ENCODE results near the gene ANGPTL2. TPM values are rescaled to one million over a fixed set of nuclear protein-coding genes. Genes with fewer than 3 reads are reported as not detected.

The ANGPTL2 gene
- total and polyA plus RNA-seq, 2 of the 4 experiments (the other 2 are of a cell fraction), result 9.5 to 25.1 TPM

DNA sequence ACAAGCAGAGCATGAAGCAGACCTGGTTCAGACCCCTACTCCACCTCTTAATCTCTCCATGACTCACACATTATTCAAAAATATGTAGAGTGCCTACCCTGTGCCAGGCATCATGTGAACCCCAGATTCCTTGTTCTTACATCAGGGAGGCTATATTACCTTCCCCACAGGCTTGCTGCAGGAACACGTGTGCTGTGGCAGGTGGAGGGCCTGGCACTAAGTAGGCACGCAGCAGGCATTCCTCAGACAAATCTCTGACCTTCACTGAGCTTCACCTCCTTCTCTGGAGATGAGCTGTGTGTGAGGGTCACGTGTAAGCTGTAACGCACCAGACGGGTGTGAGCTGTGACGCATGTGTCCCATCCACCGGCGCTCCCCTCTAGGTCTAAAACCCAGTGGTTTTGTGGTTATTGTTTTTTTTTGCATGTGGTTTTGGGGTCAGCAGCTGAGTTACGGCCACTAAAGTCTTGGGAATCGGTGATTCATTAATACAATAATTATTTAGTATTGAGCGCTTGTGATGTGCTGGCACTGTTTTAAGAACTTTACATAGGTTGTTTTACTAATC lies 30.3 kb downstream of the ANGPTL2 start:
- BruUV-seq (replicated peaks), result no TSS peak
- no peak overlapping the region for H3K4me2 ChIP-seq (ENCODE audit: low read depth, low read length)
- no peaks in the 10 kb centered on the region for H3K27me3 ChIP-seq (ENCODE audit: control insufficient read depth, insufficient read depth, low read length)
- H3K4me3 ChIP-seq (ENCODE audit: insufficient read depth, low read depth, low read length), result no peak overlapping the region
- H4K8ac ChIP-seq (ENCODE audit: low read depth in 2 of 2, low read length in 2 of 2), result no peak overlapping the region
- intact Hi-C loops (cut with micrococcal nuclease), result no loop called here
- H3K9me3 ChIP-seq (ENCODE audit: control insufficient read depth, insufficient read depth, low read length), result no peaks in the 10 kb centered on the region
- no peak overlapping the region for H3K14ac ChIP-seq (replicated peaks; ENCODE audit: low read depth, low read length)
- no peak overlapping the region for H3K4ac ChIP-seq (ENCODE audit: low read depth, low read length)
- ATAC-seq (ENCODE audit: low read depth) (no peak), DNase-seq (no peak)
- H3K4me1 ChIP-seq (ENCODE audit: control insufficient read depth, insufficient read depth, low read length), result no peaks in the 10 kb centered on the region
- H3K9ac ChIP-seq (ENCODE audit: low read depth, low read length), result no peak overlapping the region
- no peaks in the 10 kb centered on the region for H3K79me1 ChIP-seq (ENCODE audit: low read depth in 1 of 2, low read length in 2 of 2)
- ChIA-PET POLR2A (ENCODE audit: unreplicated experiment) (no interaction called here), CTCF (no interaction called here)
- TF ChIP-seq RAD21 (IDR thresholded peaks at IDR 0.05; ENCODE audit: low read length), result no peak
- no peak for TF ChIP-seq NFE2L2 (IDR thresholded peaks at IDR 0.05; ENCODE audit: low read depth, low read length)
- no peak for TF ChIP-seq RCOR1 (IDR thresholded peaks at IDR 0.05; ENCODE audit: insufficient replicate concordance, low read length)
- TF ChIP-seq FOS (IDR thresholded peaks at IDR 0.05; ENCODE audit: low read depth, low read length), result no peak
- no peak for TF ChIP-seq BHLHE40 (IDR thresholded peaks at IDR 0.05; ENCODE audit: low read depth, low read length)
- no peak for TF ChIP-seq SMC3 (IDR thresholded peaks at IDR 0.05; ENCODE audit: low read depth, low read length)
- no peak for TF ChIP-seq MAFK (IDR thresholded peaks at IDR 0.05; ENCODE audit: low read depth, low read length)
- no peak for TF ChIP-seq RFX5 (IDR thresholded peaks at IDR 0.05; ENCODE audit: low read depth, low read length)
- TF ChIP-seq MAZ (IDR thresholded peaks at IDR 0.05; ENCODE audit: borderline replicate concordance, low read depth, low read length), result no peak
- TF ChIP-seq, protein P1, sequence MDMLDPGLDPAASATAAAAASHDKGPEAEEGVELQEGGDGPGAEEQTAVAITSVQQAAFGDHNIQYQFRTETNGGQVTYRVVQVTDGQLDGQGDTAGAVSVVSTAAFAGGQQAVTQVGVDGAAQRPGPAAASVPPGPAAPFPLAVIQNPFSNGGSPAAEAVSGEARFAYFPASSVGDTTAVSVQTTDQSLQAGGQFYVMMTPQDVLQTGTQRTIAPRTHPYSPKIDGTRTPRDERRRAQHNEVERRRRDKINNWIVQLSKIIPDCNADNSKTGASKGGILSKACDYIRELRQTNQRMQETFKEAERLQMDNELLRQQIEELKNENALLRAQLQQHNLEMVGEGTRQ (IDR thresholded peaks at IDR 0.05; ENCODE audit: low read depth, low read length), result no peak
- no peak overlapping the region for H3K18ac ChIP-seq (ENCODE audit: low read depth, low read length)
- WGBS, 2 experiments (ENCODE audit: extremely low coverage in 2 of 2, insufficient read length in 1 of 2), result no CpG with 5 or more reads among the region's 11 CpGs
- H3K9me1 ChIP-seq (ENCODE audit: insufficient read depth, low read length), result no peaks in the 10 kb centered on the region
- in situ Hi-C loops (cut with MboI; ENCODE audit: low sequenced_read_pairs), result no loop called here
- H3K23ac ChIP-seq (ENCODE audit: low read depth, low read length), result no peak overlapping the region
- H2AK9ac ChIP-seq (replicated peaks; ENCODE audit: low read depth, low read length, poor library complexity), result no peak overlapping the region
- no peak overlapping the region for H3K27ac ChIP-seq (ENCODE audit: insufficient read depth, low read length)
- H4K5ac ChIP-seq (ENCODE audit: low read depth, low read length), result no peak overlapping the region
- no peak overlapping the region for H2AFZ ChIP-seq (replicated peaks; ENCODE audit: low read length, poor library complexity)
- H4K91ac ChIP-seq (ENCODE audit: insufficient read depth, low read depth, low read length), result no peak overlapping the region
- H3K56ac ChIP-seq (ENCODE audit: extremely low read depth, insufficient read depth, low read length), result no peak overlapping the region
- dilution Hi-C loops (cut with HindIII; ENCODE audit: low sequenced_read_pairs, unreplicated experiment), result no loop called here
- H2BK120ac ChIP-seq (ENCODE audit: low read depth, low read length), result no peak overlapping the region
- no peak overlapping the region for H2AK5ac ChIP-seq (ENCODE audit: low read depth, low read length)
- H2BK20ac ChIP-seq (ENCODE audit: low read depth, low read length), result no peak overlapping the region
- no peak overlapping the region for H2BK5ac ChIP-seq (ENCODE audit: low read depth, low read length, poor library complexity, severe bottlenecking)
- H2BK15ac ChIP-seq (ENCODE audit: low read depth, low read length), result no peak overlapping the region
- H4K20me1 ChIP-seq (ENCODE audit: insufficient read depth, low read length), result no peaks in the 10 kb centered on the region
- H3K36me3 ChIP-seq (ENCODE audit: control insufficient read depth, insufficient read depth, low read length), result peaks cover 72% of the 10 kb centered on the region
